CD14-positive monocyte (primary cell): ENCODE results near the gene GLP1R. TPM values are rescaled to one million over a fixed set of nuclear protein-coding genes. Genes with fewer than 3 reads are reported as not detected.

ENCODE experiments used
- DNase-seq, 3 donors: peaks; one replicate each; pipeline ENCODE4 v3.0.0-alpha.2; 2011 to 2022
- H2AFZ ChIP-seq: 2 replicates; pipeline ENCODE4 v1.6.0; 2012; ENCODE audit warnings: mild to moderate bottlenecking, low read depth, low read length, inconsistent platforms; ENCODE audit not compliant: insufficient read depth, poor library complexity, severe bottlenecking
- H3K27ac ChIP-seq, 2 donors: 1 replicate in 1 of 2; 2 replicates in 1 of 2; pipeline ENCODE4 v1.5.1; 2012 to 2013; ENCODE audit warnings: low read length in 2 of 2, control low read depth in 1 of 2, inconsistent platforms in 1 of 2, low read depth in 1 of 2, mild to moderate bottlenecking in 1 of 2
- H3K27me3 ChIP-seq, 2 donors: one replicate each; pipeline versions ENCODE4 v1.6.0 to v1.6.1; 2011 to 2013; ENCODE audit warnings: low read length in 2 of 2; ENCODE audit not compliant: control insufficient read depth in 2 of 2, insufficient read depth in 2 of 2
- H3K36me3 ChIP-seq, 2 donors: replicated peaks in 1 of 2; 1 replicate in 1 of 2; 2 replicates in 1 of 2; pipeline versions ENCODE4 v1.5.1 to v1.6.1; 2012 to 2013; ENCODE audit warnings: low read length in 2 of 2, control low read depth in 1 of 2, inconsistent platforms in 1 of 2, mild to moderate bottlenecking in 1 of 2; ENCODE audit not compliant: insufficient read depth in 2 of 2, control insufficient read depth in 1 of 2
- H3K4me1 ChIP-seq, 2 donors: 1 replicate in 1 of 2; 2 replicates in 1 of 2; pipeline versions ENCODE4 v1.5.1 to v1.6.1; 2012 to 2013; ENCODE audit warnings: low read length in 2 of 2, control low read depth in 1 of 2, inconsistent platforms in 1 of 2, mild to moderate bottlenecking in 1 of 2, moderate library complexity in 1 of 2; ENCODE audit not compliant: insufficient read depth in 2 of 2, control insufficient read depth in 1 of 2
- H3K4me2 ChIP-seq: replicated peaks from 2 replicates; pipeline ENCODE3; 2012; ENCODE audit warnings: low read length, moderate library complexity, mild to moderate bottlenecking; ENCODE audit not compliant: poor library complexity, severe bottlenecking; ENCODE audit errors: extremely low read depth
- H3K4me3 ChIP-seq, 3 experiments: fragments of 200-600 bp in 1 of 3; sonication (generic) in 1 of 3; replicated peaks in 1 of 3; 1 replicate in 2 of 3; 2 replicates in 1 of 3; pipeline ENCODE4 v1.5.1; 2011 to 2013; ENCODE audit warnings: low read length in 3 of 3, mild to moderate bottlenecking in 3 of 3, control low read depth in 2 of 3, low read depth in 2 of 3, inconsistent platforms in 1 of 3, moderate library complexity in 1 of 3
- H3K79me2 ChIP-seq: 2 replicates; pipeline ENCODE4 v1.6.0; 2012; ENCODE audit warnings: mild to moderate bottlenecking, control low read depth, inconsistent platforms, low read length, moderate library complexity; ENCODE audit not compliant: insufficient read depth
- H3K9ac ChIP-seq: 2 replicates; pipeline ENCODE4 v1.6.0; 2017; ENCODE audit warnings: low read length, mild to moderate bottlenecking; ENCODE audit not compliant: insufficient read depth, poor library complexity, severe bottlenecking
- H3K9me3 ChIP-seq, 2 donors: replicated peaks in 1 of 2; 1 replicate in 1 of 2; 2 replicates in 1 of 2; pipeline versions ENCODE4 v1.5.1 to v1.6.1; 2012 to 2013; ENCODE audit warnings: low read length in 2 of 2, control low read depth in 1 of 2; ENCODE audit not compliant: control insufficient read depth in 1 of 2, insufficient read depth in 1 of 2
- H4K20me1 ChIP-seq: 2 replicates; pipeline ENCODE4 v1.6.0; 2012; ENCODE audit warnings: mild to moderate bottlenecking, low read length, control low read depth, moderate library complexity; ENCODE audit not compliant: insufficient read depth
- H3K27ac Mint-ChIP-seq, 7 donors: one replicate each; pipeline ENCODE4 v1.8.0; 2020; ENCODE audit warnings: mild to moderate bottlenecking in 7 of 7, mixed read lengths in 7 of 7, moderate library complexity in 6 of 7, inconsistent platforms in 2 of 7
- H3K27me3 Mint-ChIP-seq, 3 donors: one replicate each; pipeline ENCODE4 v1.8.0; 2021 to 2022; ENCODE audit warnings: low read depth in 3 of 3, mild to moderate bottlenecking in 3 of 3, mixed read lengths in 3 of 3, moderate library complexity in 3 of 3, inconsistent platforms in 1 of 3
- H3K36me3 Mint-ChIP-seq, 2 donors: one replicate each; pipeline ENCODE4 v1.8.0; 2020; ENCODE audit warnings: mixed read lengths in 2 of 2, inconsistent platforms in 1 of 2, mild to moderate bottlenecking in 1 of 2
- H3K4me1 Mint-ChIP-seq: one replicate; pipeline ENCODE4 v1.8.0; 2020; ENCODE audit warnings: mild to moderate bottlenecking, mixed read lengths
- H3K4me3 Mint-ChIP-seq, 2 donors: one replicate each; pipeline ENCODE4 v1.8.0; 2020; ENCODE audit warnings: mild to moderate bottlenecking in 2 of 2, mixed read lengths in 2 of 2, moderate library complexity in 1 of 2
- H3K9me3 Mint-ChIP-seq, 7 donors: one replicate each; pipeline ENCODE4 v1.8.0; 2020 to 2022; ENCODE audit warnings: mixed read lengths in 7 of 7, mild to moderate bottlenecking in 6 of 7, moderate library complexity in 6 of 7, inconsistent platforms in 2 of 7
- WGBS: methylation state at CpG from one replicate; pipeline ENCODE4 v1.1.5; 2013; ENCODE audit warnings: missing lambda C conversion rate; ENCODE audit not compliant: insufficient coverage; 5-methylcytosine and 5-hydroxymethylcytosine counted together
- intact Hi-C, 2 donors: fragments of 100-400 bp; cut with micrococcal nuclease; formaldehyde crosslinking; loops; one replicate each; pipeline versions ENCODE4 v1.15.0 to v1.15.1; 2023
- polyA plus RNA-seq, 3 donors: library from polyadenylated mRNA; depleted of rRNA in 1 of 3; unstranded in 2 of 3; stranded (reverse) in 1 of 3; fragments of 300-500 nt in 2 of 3; fragments of >200 nt in 1 of 3; fragmentation: Illumina TruSeq in 2 of 3; gene quantifications; 1 replicate in 2 of 3; 2 replicates in 1 of 3; pipeline ENCODE4 v1.2.3, GENCODE V29; 2012 to 2021
- TF ChIP-seq, protein P1 (sequence below): fragments of 200-600 bp; IDR thresholded peaks from one replicate; pipeline ENCODE4 v1.8.0; 2022; ENCODE audit warnings: antibody characterized with exemption, mild to moderate bottlenecking

Gene GLP1R
- polyA plus RNA-seq, 3 donors = not detected

DNA sequence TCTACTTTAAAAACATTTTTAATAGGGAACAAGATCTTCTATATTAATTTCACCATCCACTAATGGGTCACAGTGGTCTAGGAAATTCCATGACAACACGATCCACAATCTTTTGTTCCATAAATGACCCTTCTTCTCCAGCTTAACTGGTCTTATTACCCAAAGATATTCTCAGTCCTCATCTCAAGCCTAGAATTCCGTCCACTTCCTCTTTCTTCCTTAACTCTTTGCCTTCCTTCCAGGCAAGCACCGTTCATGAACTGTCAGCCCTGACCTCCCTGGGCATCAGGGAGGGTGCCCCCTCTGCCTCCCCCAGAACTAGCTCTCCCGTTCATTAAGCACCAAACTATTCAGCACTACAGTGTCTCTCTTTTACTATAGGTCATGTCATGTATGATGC is 58.5 kb downstream of the GLP1R start:
- H3K27ac Mint-ChIP-seq = no peak overlapping the region

DNA sequence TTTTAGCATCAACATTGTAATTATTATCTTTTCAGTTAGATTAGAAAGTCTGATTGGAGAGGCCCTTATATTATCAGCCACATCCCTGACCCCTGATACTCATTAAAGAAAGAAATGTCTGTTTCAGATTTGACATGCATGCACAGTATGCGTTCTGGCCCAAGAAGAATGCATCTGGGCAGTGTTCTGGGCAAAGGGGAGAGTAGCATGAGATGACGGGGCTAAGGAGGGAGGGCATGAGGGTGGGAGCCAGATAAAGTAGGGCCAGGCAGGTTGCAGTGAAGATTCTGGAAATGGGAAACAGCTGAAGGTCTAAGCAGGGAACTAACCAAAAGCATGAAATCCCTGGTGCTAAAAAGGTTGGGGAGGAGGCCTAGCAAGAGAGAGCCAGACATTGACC is 59.1 kb downstream of the GLP1R start:
- WGBS = 50% methylated on average over 2 of the region's 2 CpGs
- H2AFZ ChIP-seq = no peak overlapping the region
- Mint-ChIP-seq H3K27me3 (no peaks in the 10 kb centered on the region), H3K36me3 (peaks cover 35 to 38% of the 10 kb centered on the region in 2 donors), H3K4me3 (no peak overlapping the region), H3K27ac (no peak overlapping the region), H3K4me1 (peaks cover 29% of the 10 kb centered on the region), H3K9me3 (no peaks in the 10 kb centered on the region)
- no peaks in the 10 kb centered on the region for H3K27me3 ChIP-seq
- peaks cover 0 to 12% of the 10 kb centered on the region in 2 donors for H3K4me1 ChIP-seq
- TF ChIP-seq, protein P1, sequence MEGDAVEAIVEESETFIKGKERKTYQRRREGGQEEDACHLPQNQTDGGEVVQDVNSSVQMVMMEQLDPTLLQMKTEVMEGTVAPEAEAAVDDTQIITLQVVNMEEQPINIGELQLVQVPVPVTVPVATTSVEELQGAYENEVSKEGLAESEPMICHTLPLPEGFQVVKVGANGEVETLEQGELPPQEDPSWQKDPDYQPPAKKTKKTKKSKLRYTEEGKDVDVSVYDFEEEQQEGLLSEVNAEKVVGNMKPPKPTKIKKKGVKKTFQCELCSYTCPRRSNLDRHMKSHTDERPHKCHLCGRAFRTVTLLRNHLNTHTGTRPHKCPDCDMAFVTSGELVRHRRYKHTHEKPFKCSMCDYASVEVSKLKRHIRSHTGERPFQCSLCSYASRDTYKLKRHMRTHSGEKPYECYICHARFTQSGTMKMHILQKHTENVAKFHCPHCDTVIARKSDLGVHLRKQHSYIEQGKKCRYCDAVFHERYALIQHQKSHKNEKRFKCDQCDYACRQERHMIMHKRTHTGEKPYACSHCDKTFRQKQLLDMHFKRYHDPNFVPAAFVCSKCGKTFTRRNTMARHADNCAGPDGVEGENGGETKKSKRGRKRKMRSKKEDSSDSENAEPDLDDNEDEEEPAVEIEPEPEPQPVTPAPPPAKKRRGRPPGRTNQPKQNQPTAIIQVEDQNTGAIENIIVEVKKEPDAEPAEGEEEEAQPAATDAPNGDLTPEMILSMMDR = no peak
- no peaks in the 10 kb centered on the region for H3K9me3 ChIP-seq
- no peak overlapping the region for H3K4me2 ChIP-seq
- no peaks in the 10 kb centered on the region for H4K20me1 ChIP-seq
- H3K9ac ChIP-seq = no peak overlapping the region
- no peak for DNase-seq
- no peaks in the 10 kb centered on the region for H3K79me2 ChIP-seq
- peaks cover 11 to 38% of the 10 kb centered on the region in 2 donors for H3K36me3 ChIP-seq
- H3K4me3 ChIP-seq = no peak overlapping the region
- intact Hi-C loops = no loop called here
- no peak overlapping the region for H3K27ac ChIP-seq

More for the DNA sequence above, 58.5 kb downstream of the GLP1R start:
- H3K4me2 ChIP-seq = no peak overlapping the region
- no peak overlapping the region for H2AFZ ChIP-seq
- no peaks in the 10 kb centered on the region for H3K79me2 ChIP-seq
- H3K9me3 ChIP-seq = no peaks in the 10 kb centered on the region
- TF ChIP-seq, protein P1 = no peak
- DNase-seq = no peak
- no peaks in the 10 kb centered on the region for H3K27me3 ChIP-seq
- Mint-ChIP-seq H3K9me3 (no peaks in the 10 kb centered on the region), H3K27me3 (peaks cover 0 to 2% (median 0%) of the 10 kb centered on the region in 3 donors), H3K4me3 (no peak overlapping the region), H3K4me1 (peaks cover 26% of the 10 kb centered on the region), H3K36me3 (peaks cover 36 to 39% of the 10 kb centered on the region in 2 donors)
- WGBS = 45% methylated on average over 3 of the region's 4 CpGs
- H3K36me3 ChIP-seq = peaks cover 11 to 38% of the 10 kb centered on the region in 2 donors
- H3K4me1 ChIP-seq = peaks cover 0 to 10% of the 10 kb centered on the region in 2 donors
- intact Hi-C loops = no loop called here
- no peak overlapping the region for H3K9ac ChIP-seq
- no peaks in the 10 kb centered on the region for H4K20me1 ChIP-seq
- no peak overlapping the region for H3K27ac ChIP-seq
- H3K4me3 ChIP-seq = no peak overlapping the region
